H1 (cell line): ENCODE results near the gene KIAA1755. TPM values are rescaled to one million over a fixed set of nuclear protein-coding genes. Genes with fewer than 3 reads are reported as not detected.

Experiments
- CTCF ChIA-PET: fragments of 300-600 bp; sonication (Branson Sonifier 250); formaldehyde crosslinking; loops from one replicate; lab custom pipeline; 2021; ENCODE audit not compliant: partially characterized antibody; lab: Charles Lee
- POLR2A ChIA-PET: fragments of 300-600 bp; sonication (Branson Sonifier 250); formaldehyde crosslinking; loops from one replicate; lab custom pipeline; 2021; ENCODE audit warnings: inconsistent platforms; ENCODE audit not compliant: partially characterized antibody; lab: Charles Lee
- DNase-seq, 2 experiments: peaks; one replicate each; pipeline versions ENCODE4 v3.0.0 to v3.0.0-alpha.2; 2010 to 2022; ENCODE audit warnings: low spot score in 2 of 2, low read depth in 1 of 2, mixed read lengths in 1 of 2
- FAIRE-seq: peaks from 2 replicates; lab custom pipeline; 2011; peaks lifted over from hg19 to GRCh38; lab: Jason Lieb, UNC
- H2AFZ ChIP-seq: 2 replicates; pipeline ENCODE4 v1.8.1; 2012; ENCODE audit warnings: low read length, inconsistent platforms
- H2AK5ac ChIP-seq: 2 replicates; pipeline ENCODE4 v1.6.1; 2013; ENCODE audit warnings: low read depth, low read length
- H2BK120ac ChIP-seq: replicated peaks from 2 replicates; pipeline ENCODE3; 2013; ENCODE audit warnings: low read depth, low read length, inconsistent platforms
- H2BK12ac ChIP-seq: 2 replicates; pipeline ENCODE4 v1.6.1; 2013; ENCODE audit warnings: low read depth, low read length
- H2BK15ac ChIP-seq: 2 replicates; pipeline ENCODE4 v1.6.1; 2013; ENCODE audit warnings: low read length
- H2BK20ac ChIP-seq: 2 replicates; pipeline ENCODE4 v1.6.1; 2013; ENCODE audit warnings: low read length
- H2BK5ac ChIP-seq: 2 replicates; pipeline ENCODE4 v1.6.1; 2013; ENCODE audit warnings: low read depth, low read length
- H3K14ac ChIP-seq: 2 replicates; pipeline ENCODE4 v1.6.1; 2013; ENCODE audit warnings: inconsistent platforms; ENCODE audit not compliant: insufficient read length
- H3K18ac ChIP-seq: 2 replicates; pipeline ENCODE4 v1.6.1; 2013; ENCODE audit warnings: low read length; ENCODE audit errors: extremely low read depth
- H3K23ac ChIP-seq: 2 replicates; pipeline ENCODE4 v1.6.1; 2013; ENCODE audit warnings: inconsistent platforms; ENCODE audit not compliant: insufficient read length
- H3K23me2 ChIP-seq: 2 replicates; pipeline ENCODE4 v1.6.1; 2013; ENCODE audit warnings: low read depth, low read length
- H3K27ac ChIP-seq: 2 replicates; pipeline ENCODE4 v1.6.1; 2011; ENCODE audit warnings: low read depth, low read length, inconsistent platforms
- H3K27me3 ChIP-seq, 4 experiments: replicated peaks in 1 of 4; 1 replicate in 1 of 4; 2 replicates in 3 of 4; pipeline versions ENCODE4 v1.6.1 to v1.8.1; 2011 to 2013; ENCODE audit warnings: low read length in 3 of 4, mild to moderate bottlenecking in 3 of 4, inconsistent platforms in 2 of 4, mixed read lengths in 2 of 4, moderate library complexity in 1 of 4; ENCODE audit not compliant: control insufficient read depth in 3 of 4, insufficient read depth in 3 of 4; ENCODE audit errors: extremely low read depth in 1 of 4
- H3K36me3 ChIP-seq, 4 experiments: 2 replicates each; pipeline versions ENCODE4 v1.6.1 to v1.8.1; 2011 to 2013; ENCODE audit warnings: mild to moderate bottlenecking in 4 of 4, low read length in 3 of 4, moderate library complexity in 2 of 4, control low read depth in 1 of 4, inconsistent platforms in 1 of 4; ENCODE audit not compliant: insufficient read depth in 4 of 4, control insufficient read depth in 2 of 4
- H3K4ac ChIP-seq: replicated peaks from 2 replicates; pipeline ENCODE3; 2013; ENCODE audit warnings: low read length, low read depth, mixed read lengths, inconsistent platforms; ENCODE audit not compliant: insufficient read length
- H3K4me1 ChIP-seq, 4 experiments: replicated peaks in 1 of 4; 1 replicate in 1 of 4; 2 replicates in 3 of 4; pipeline versions ENCODE4 v1.6.1 to v1.8.1; 2011 to 2013; ENCODE audit warnings: low read length in 3 of 4, inconsistent platforms in 2 of 4, mixed read lengths in 1 of 4; ENCODE audit not compliant: insufficient read depth in 4 of 4, control insufficient read depth in 3 of 4
- H3K4me2 ChIP-seq, 2 experiments: 2 replicates each; pipeline versions ENCODE4 v1.6.1 to v1.8.1; 2011 to 2013; ENCODE audit warnings: low read depth in 2 of 2, low read length in 2 of 2, control low read depth in 1 of 2, inconsistent platforms in 1 of 2, mild to moderate bottlenecking in 1 of 2; ENCODE audit not compliant: insufficient read depth in 1 of 2
- H3K4me3 ChIP-seq, 4 experiments: fragments of 200-600, 300-600 bp in 1 of 4; sonication (generic), shearing (Covaris generic), sonication (Bioruptor Twin) in 1 of 4; 2 replicates each; pipeline versions ENCODE4 v1.5.1 to v1.8.1; 2011 to 2016; ENCODE audit warnings: low read length in 4 of 4, low read depth in 3 of 4, control low read depth in 2 of 4, inconsistent platforms in 2 of 4, mild to moderate bottlenecking in 2 of 4, mixed read lengths in 1 of 4, moderate library complexity in 1 of 4; ENCODE audit not compliant: insufficient read depth in 2 of 4; ENCODE audit errors: extremely low read depth in 1 of 4
- H3K56ac ChIP-seq: replicated peaks from 2 replicates; pipeline ENCODE3; 2013; ENCODE audit warnings: low read depth, mild to moderate bottlenecking, mixed read lengths, low read length, inconsistent platforms; ENCODE audit not compliant: insufficient read length
- H3K79me1 ChIP-seq: 2 replicates; pipeline ENCODE4 v1.6.1; 2013; ENCODE audit warnings: low read depth, low read length, control low read depth
- H3K79me2 ChIP-seq, 2 experiments: 2 replicates each; pipeline versions ENCODE4 v1.6.1 to v1.8.1; 2012 to 2013; ENCODE audit warnings: low read length in 2 of 2, mild to moderate bottlenecking in 2 of 2, inconsistent platforms in 1 of 2; ENCODE audit not compliant: insufficient read depth in 2 of 2, control insufficient read depth in 1 of 2
- H3K9ac ChIP-seq, 4 experiments: replicated peaks in 1 of 4; 1 replicate in 1 of 4; 2 replicates in 3 of 4; pipeline versions ENCODE4 v1.6.1 to v1.8.1; 2011 to 2013; ENCODE audit warnings: low read depth in 3 of 4, low read length in 3 of 4, control low read depth in 2 of 4, mild to moderate bottlenecking in 2 of 4, moderate library complexity in 2 of 4, inconsistent platforms in 1 of 4; ENCODE audit errors: extremely low read depth in 1 of 4
- H3K9me3 ChIP-seq, 2 experiments: 2 replicates each; pipeline versions ENCODE4 v1.6.1 to v1.8.1; 2012 to 2013; ENCODE audit warnings: mild to moderate bottlenecking in 2 of 2, moderate library complexity in 2 of 2, control low read depth in 1 of 2, inconsistent platforms in 1 of 2, low read depth in 1 of 2, low read length in 1 of 2, mixed read lengths in 1 of 2; ENCODE audit not compliant: insufficient read depth in 2 of 2
- H4K20me1 ChIP-seq, 2 experiments: replicated peaks in 1 of 2; 2 replicates each; pipeline versions ENCODE3 to v1.8.1; 2011 to 2013; ENCODE audit warnings: inconsistent platforms in 2 of 2, low read length in 2 of 2, mild to moderate bottlenecking in 1 of 2; ENCODE audit not compliant: insufficient read depth in 2 of 2, control insufficient read depth in 1 of 2
- H4K5ac ChIP-seq: 2 replicates; pipeline ENCODE4 v1.6.1; 2013; ENCODE audit warnings: low read length, low read depth, mixed read lengths, inconsistent platforms; ENCODE audit not compliant: insufficient read length
- H4K8ac ChIP-seq: 2 replicates; pipeline ENCODE4 v1.8.0; 2013; ENCODE audit warnings: mild to moderate bottlenecking, moderate library complexity, low read length, inconsistent platforms; ENCODE audit not compliant: insufficient read depth; ENCODE audit errors: extremely low read depth
- H4K91ac ChIP-seq: replicated peaks from 2 replicates; pipeline ENCODE3; 2013; ENCODE audit warnings: low read length, mixed read lengths, inconsistent platforms; ENCODE audit not compliant: insufficient read length
- ASH2L ChIP-seq: fragments of 200-600, 300-600 bp; sonication (generic); IDR thresholded peaks from one replicate; pipeline ENCODE4 v1.7.1; 2017; ENCODE audit warnings: low read length
- ATF2 ChIP-seq: IDR thresholded peaks from 2 replicates; pipeline ENCODE4 v1.6.1; 2012; ENCODE audit warnings: low read length, inconsistent platforms
- EP300 ChIP-seq, 2 experiments: IDR thresholded peaks; 1 replicate in 1 of 2; 2 replicates in 1 of 2; pipeline ENCODE4 v1.6.1; 2011 to 2012; ENCODE audit warnings: low read depth in 2 of 2, low read length in 2 of 2, mild to moderate bottlenecking in 2 of 2, borderline replicate concordance in 1 of 2, inconsistent platforms in 1 of 2, moderate library complexity in 1 of 2
- KDM1A ChIP-seq: fragments of 200-600, 300-600 bp; sonication (generic); IDR thresholded peaks from 2 replicates; pipeline ENCODE4 v1.7.1; 2016; ENCODE audit warnings: mild to moderate bottlenecking, low read length, borderline replicate concordance
- MAFK ChIP-seq: IDR thresholded peaks from 2 replicates; pipeline ENCODE4 v1.6.1; 2012; ENCODE audit warnings: low read depth, mild to moderate bottlenecking, improper control_type of control experiment, low read length
- MAX ChIP-seq: IDR thresholded peaks from 2 replicates; pipeline ENCODE4 v1.6.1; 2012; ENCODE audit warnings: inconsistent platforms
- RAD21 ChIP-seq, 2 experiments: IDR thresholded peaks in 1 of 2; conservative IDR thresholded peaks in 1 of 2; 2 replicates each; pipeline ENCODE4 v1.6.1; 2011; ENCODE audit warnings: low read depth in 2 of 2, low read length in 2 of 2, improper control_type of control experiment in 1 of 2, inconsistent platforms in 1 of 2, mild to moderate bottlenecking in 1 of 2, moderate library complexity in 1 of 2
- RXRA ChIP-seq: IDR thresholded peaks from 2 replicates; pipeline ENCODE4 v1.6.1; 2011; ENCODE audit warnings: low read depth, mild to moderate bottlenecking, low read length, moderate library complexity; ENCODE audit not compliant: insufficient read depth
- SAP30 ChIP-seq: fragments of 300-600 bp; sonication (generic); IDR thresholded peaks from 2 replicates; pipeline ENCODE4 v1.7.1; 2012; ENCODE audit warnings: low read length, moderate library complexity, mild to moderate bottlenecking, inconsistent platforms; ENCODE audit not compliant: insufficient read depth, insufficient replicate concordance
- TAF1 ChIP-seq: IDR thresholded peaks from 2 replicates; pipeline ENCODE4 v1.6.1; 2011; ENCODE audit warnings: mild to moderate bottlenecking, low read depth, low read length
- TAF7 ChIP-seq: optimal IDR thresholded peaks from 2 replicates; pipeline ENCODE3; 2011; ENCODE audit warnings: low read depth, mild to moderate bottlenecking, inconsistent platforms, low read length, moderate library complexity, borderline replicate concordance
- WGBS, 2 experiments: shearing (Covaris generic) in 1 of 2; methylation state at CpG; one replicate each; pipeline versions ENCODE4 v1.1.6 to v1.1.7; 2013 to 2015; ENCODE audit warnings: low lambda C conversion rate in 2 of 2, mixed read lengths in 2 of 2, inconsistent platforms in 1 of 2, low coverage in 1 of 2, missing lambda C conversion rate in 1 of 2; ENCODE audit not compliant: insufficient replicate concordance in 2 of 2, insufficient coverage in 1 of 2, insufficient read length in 1 of 2; ENCODE audit errors: extremely low coverage in 1 of 2, missing lambda C conversion rate in 1 of 2; 5-methylcytosine and 5-hydroxymethylcytosine counted together
- polyA plus RNA-seq, 7 experiments: library from polyadenylated mRNA; depleted of rRNA in 3 of 7; stranded (reverse) in 5 of 7; unstranded in 2 of 7; fragments of >200 nt in 5 of 7; fragments of 200-250 nt in 2 of 7; gene quantifications; 1 replicate in 5 of 7; 2 replicates in 1 of 7; 4 replicates in 1 of 7; pipeline versions ENCODE4 v1.2.1 to v1.2.3, GENCODE V29; 2011 to 2013; ENCODE audit warnings: missing spikeins in 2 of 7, mixed read lengths in 2 of 7
- total RNA-seq: library from RNA; stranded (reverse); fragmentation: NEBNext Ultra II Directional; extraction: Animal tissue kit (Norgen Biotek cat#: 25700); gene quantifications from 2 replicates; pipeline ENCODE4 v1.2.1, GENCODE V29; 2021

Gene KIAA1755
- total and polyA plus RNA-seq, 2 of the 8 experiments (the other 6 are each of a cell fraction or from before 2014, with no cell fraction given): 0.23 TPM; not detected in 1

DNA sequence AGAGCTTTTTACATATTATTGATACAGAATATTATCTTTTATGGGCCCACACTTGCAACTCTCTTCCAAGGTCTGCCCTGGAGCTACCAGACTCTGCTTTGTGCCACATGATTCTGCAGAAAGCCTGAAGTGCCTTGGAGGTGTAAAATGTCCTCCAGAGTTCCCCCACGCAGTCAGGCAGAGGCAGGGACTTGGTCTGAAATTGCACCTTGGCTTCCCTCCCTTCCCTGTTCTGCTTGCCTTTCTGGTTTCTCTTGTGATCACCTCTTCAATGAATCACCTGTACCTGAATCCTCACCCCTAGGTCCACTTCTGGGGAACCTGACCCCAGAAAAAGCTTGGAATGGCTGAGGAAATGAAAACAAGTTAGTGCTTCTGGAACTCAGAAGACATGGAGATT lies 52.4 kb downstream of the KIAA1755 start:
- TF ChIP-seq MAFK (no peak), SAP30 (no peak), MAX (no peak), KDM1A (no peak), EP300 (IDR thresholded peaks at IDR 0.05; ENCODE audit: borderline replicate concordance in 1 of 2, low read depth in 2 of 2, low read length in 2 of 2) (no peak), TAF7 (no peak), RXRA (no peak), ASH2L (no peak), TAF1 (no peak), RAD21 (IDR thresholded peaks at IDR 0.05 in 1 of 2, conservative IDR thresholded peaks at IDR 0.05 in 1 of 2; ENCODE audit: low read depth in 2 of 2, low read length in 2 of 2) (no peak), ATF2 (no peak)
- TF ChIP-seq, all 59 proteins: peak for 0
- ChIA-PET CTCF (interaction anchor here (0.6 to 4.3 kb wide), 7 partner anchors 12 to 153 kb away, joined by 3 to 20 read pairs (median 4); no protein-coding TSS in a partner anchor), POLR2A (no interaction called here)
- Histone ChIP-seq H3K14ac (no peak overlapping the region), H4K20me1 (no peaks in the 10 kb centered on the region), H3K4me3 (no peak overlapping the region), H2BK120ac (no peak overlapping the region), H2BK12ac (no peak overlapping the region), H3K9ac (no peak overlapping the region), H3K79me1 (no peaks in the 10 kb centered on the region), H3K27me3 (no peaks in the 10 kb centered on the region), H3K27ac (no peak overlapping the region), H3K36me3 (no peaks in the 10 kb centered on the region), H2AK5ac (no peak overlapping the region), H3K23ac (no peak overlapping the region), H3K56ac (no peak overlapping the region), H3K79me2 (no peaks in the 10 kb centered on the region), H3K23me2 (no peaks in the 10 kb centered on the region), H3K9me3 (no peaks in the 10 kb centered on the region), H4K5ac (no peak overlapping the region), H2BK5ac (no peak overlapping the region), H3K4me2 (no peak overlapping the region), H3K18ac (no peak overlapping the region), H3K4me1 (no peaks in the 10 kb centered on the region), H2AFZ (no peak overlapping the region), H4K91ac (no peak overlapping the region), H2BK20ac (no peak overlapping the region), H2BK15ac (no peak overlapping the region), H3K4ac (no peak overlapping the region), H4K8ac (no peak overlapping the region)
- no peak for DNase-seq
- 92% methylated on average over 1 of the region's 1 CpG; no CpG with 5 or more reads in 1 of the 2 experiments for WGBS, 2 experiments
- no peak for FAIRE-seq
